ENCODE measurements around the gene TRAPPC10. TPM values are rescaled to one million over a fixed set of nuclear protein-coding genes. Genes with fewer than 3 reads are reported as not detected.

TRAPPC10 gene
- total RNA-seq, 1 experiment from 2014 or later, result 31.5 TPM

- Histone ChIP-seq H3K9me3 (ENCODE audit: control insufficient read depth in 1 of 2, insufficient read depth in 1 of 2, low read depth in 1 of 2, low read length in 2 of 2) (no peaks in the 10 kb centered on the region), H3K4me2 (ENCODE audit: low read length) (no peak overlapping the region), H3K27me3 (ENCODE audit: insufficient read depth, low read length) (no peaks in the 10 kb centered on the region), H3K36me3 (ENCODE audit: control insufficient read depth in 1 of 2, insufficient read depth in 2 of 2, low read length in 2 of 2) (no peaks in the 10 kb centered on the region; a peak in 1 of 4 replicates), H3K4me3 (replicated peaks in 1 of 2; ENCODE audit: low read depth in 1 of 2, low read length in 2 of 2) (no peak overlapping the region), H3K4me1 (ENCODE audit: control insufficient read depth in 1 of 2, insufficient read depth in 2 of 2, low read length in 2 of 2) (no peaks in the 10 kb centered on the region), H3K9me2 (ENCODE audit: insufficient read depth) (no peaks in the 10 kb centered on the region), H3K27ac (ENCODE audit: low read depth, low read length) (no peak overlapping the region), H4K20me1 (ENCODE audit: insufficient read depth) (no peaks in the 10 kb centered on the region), H3K9ac (ENCODE audit: low read length) (no peak overlapping the region), H3K79me2 (ENCODE audit: insufficient read depth, low read length) (no peaks in the 10 kb centered on the region), H2AFZ (ENCODE audit: low read depth, low read length, poor library complexity, severe bottlenecking) (no peak overlapping the region)
- ATAC-seq, result no peak
- intact Hi-C loops (cut with micrococcal nuclease), result no loop called here
- POLR2A ChIA-PET, result no interaction called here
- RAD21 ChIA-PET (ENCODE audit: low non-redundant PET in 1 of 2, low total read pairs in 2 of 2, uncharacterized antibody in 2 of 2, unreplicated experiment in 2 of 2), result no interaction called here
- no peak for DNase-seq (ENCODE audit: low read depth, low spot score)
- no TSS peak for BruUV-seq (replicated peaks)
- CTCF ChIA-PET, result no interaction called here
- no peak for TF ChIP-seq SRF (IDR thresholded peaks at IDR 0.05; ENCODE audit: low read depth)
- TF ChIP-seq ATF3 (IDR thresholded peaks at IDR 0.05), result no peak
- TF ChIP-seq JUND (IDR thresholded peaks at IDR 0.05), result no peak
- no peak for TF ChIP-seq ZFX (IDR thresholded peaks at IDR 0.05)
- TF ChIP-seq FOSL1 (IDR thresholded peaks at IDR 0.05; ENCODE audit: low read depth), result no peak
- TF ChIP-seq SIN3A (IDR thresholded peaks at IDR 0.05; ENCODE audit: low read depth), result no peak
- no peak for TF ChIP-seq SP1 (IDR thresholded peaks at IDR 0.05; ENCODE audit: low read depth)
These were observed 29.5 kb upstream of the TRAPPC10 start for GRCh38 chr21:43982489-43983078.

GRCh38 chr21:43983390-43983789, 28.7 kb upstream of the TRAPPC10 start:
- Histone ChIP-seq H2AFZ (ENCODE audit: low read depth, low read length, poor library complexity, severe bottlenecking) (no peak overlapping the region), H3K9me3 (ENCODE audit: control insufficient read depth in 1 of 2, insufficient read depth in 1 of 2, low read depth in 1 of 2, low read length in 2 of 2) (no peaks in the 10 kb centered on the region), H3K9me2 (ENCODE audit: insufficient read depth) (no peaks in the 10 kb centered on the region), H3K27me3 (ENCODE audit: insufficient read depth, low read length) (no peaks in the 10 kb centered on the region), H3K4me2 (ENCODE audit: low read length) (no peak overlapping the region), H3K36me3 (ENCODE audit: control insufficient read depth in 1 of 2, insufficient read depth in 2 of 2, low read length in 2 of 2) (no peaks in the 10 kb centered on the region; a peak in 1 of 4 replicates), H3K79me2 (ENCODE audit: insufficient read depth, low read length) (no peaks in the 10 kb centered on the region), H4K20me1 (ENCODE audit: insufficient read depth) (no peaks in the 10 kb centered on the region), H3K4me1 (ENCODE audit: control insufficient read depth in 1 of 2, insufficient read depth in 2 of 2, low read length in 2 of 2) (no peaks in the 10 kb centered on the region), H3K4me3 (replicated peaks in 1 of 2; ENCODE audit: low read depth in 1 of 2, low read length in 2 of 2) (no peak overlapping the region), H3K9ac (ENCODE audit: low read length) (no peak overlapping the region), H3K27ac (ENCODE audit: low read depth, low read length) (no peak overlapping the region)
- ChIA-PET CTCF (no interaction called here), RAD21 (ENCODE audit: low non-redundant PET in 1 of 2, low total read pairs in 2 of 2, uncharacterized antibody in 2 of 2, unreplicated experiment in 2 of 2) (no interaction called here), POLR2A (no interaction called here)
- no peak for DNase-seq (ENCODE audit: low read depth, low spot score)
- no peak for ATAC-seq
- no TSS peak for BruUV-seq (replicated peaks)
- intact Hi-C loops (cut with micrococcal nuclease), result no loop called here
- no peak for TF ChIP-seq SIN3A (IDR thresholded peaks at IDR 0.05; ENCODE audit: low read depth)
- no peak for TF ChIP-seq ZBTB33 (IDR thresholded peaks at IDR 0.05; ENCODE audit: extremely low read depth, insufficient replicate concordance, low read length)
- TF ChIP-seq MAX (IDR thresholded peaks at IDR 0.05), result no peak
- TF ChIP-seq TCF7L2 (IDR thresholded peaks at IDR 0.05; ENCODE audit: borderline replicate concordance, extremely low read depth, insufficient read depth, insufficient read length), result no peak
- TF ChIP-seq CTCF (IDR thresholded peaks at IDR 0.05 in 2 of 3, conservative IDR thresholded peaks at IDR 0.05 in 1 of 3; ENCODE audit: borderline replicate concordance in 1 of 3, insufficient read depth in 1 of 3, low read depth in 2 of 3, low read length in 2 of 3), result no peak
- no peak for TF ChIP-seq EZH2phosphoT487 (IDR thresholded peaks at IDR 0.05; ENCODE audit: borderline replicate concordance)
- TF ChIP-seq POLR2AphosphoS5 (IDR thresholded peaks at IDR 0.05; ENCODE audit: low read depth, low read length), result no peak
- no peak for TF ChIP-seq POLR2A (IDR thresholded peaks at IDR 0.05; ENCODE audit: borderline replicate concordance, extremely low read depth, insufficient read depth, insufficient read length)
- TF ChIP-seq RAD21 (IDR thresholded peaks at IDR 0.05; ENCODE audit: low read depth), result no peak
- no peak for TF ChIP-seq EZH2 (IDR thresholded peaks at IDR 0.05)
- no peak for TF ChIP-seq SRF (IDR thresholded peaks at IDR 0.05; ENCODE audit: low read depth)
- TF ChIP-seq ATF3 (IDR thresholded peaks at IDR 0.05), result no peak
